HG02642 (cell line): Measurements from ENCODE around the gene MC1R.
"Not testable (repeated sequence)": the region's sequence is repeated elsewhere in the genome, so short reads cannot be mapped to it uniquely, and the experiment has no call there.

Source experiments
- ATAC-seq: cut with Tn5 transposase; IDR thresholded peaks from one replicate; pipeline ENCODE4 v1.9.1; 2021; ENCODE audit warnings: mild to moderate bottlenecking; ENCODE audit not compliant: unreplicated experiment, poor library complexity

MC1R gene

GRCh38 chr16:89956505-89957215 lies 38.0 kb downstream of the MC1R start:
- no peak for ATAC-seq

DNA sequence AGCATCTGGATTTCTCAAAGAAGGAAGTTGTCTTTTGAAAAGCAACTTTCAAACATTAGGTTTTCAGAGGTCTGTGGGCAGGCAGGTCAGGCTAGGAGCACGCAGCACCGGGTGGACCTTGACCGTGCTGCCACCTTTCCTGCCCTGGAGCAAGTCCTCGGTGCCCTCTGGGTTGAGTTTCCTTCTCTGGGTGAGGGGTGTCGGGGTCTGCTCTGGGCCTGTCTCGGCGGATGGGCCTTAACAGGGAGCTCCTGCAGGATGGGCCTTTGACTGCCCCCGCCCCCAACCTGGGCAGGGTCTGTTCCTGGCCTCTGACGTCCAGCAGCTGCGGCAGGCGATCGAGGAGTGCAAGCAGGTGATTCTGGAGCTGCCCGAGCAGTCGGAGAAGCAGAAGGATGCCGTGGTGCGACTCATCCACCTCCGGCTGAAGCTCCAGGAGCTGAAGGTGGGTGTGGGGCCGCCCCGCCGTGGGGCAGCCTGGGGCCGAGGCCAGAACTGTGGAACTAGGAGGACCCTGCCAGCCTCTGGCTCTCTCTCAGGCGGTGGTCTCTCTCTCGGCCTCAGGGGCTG lies 38.6 kb downstream of the MC1R start:
- ATAC-seq = no peak

DNA sequence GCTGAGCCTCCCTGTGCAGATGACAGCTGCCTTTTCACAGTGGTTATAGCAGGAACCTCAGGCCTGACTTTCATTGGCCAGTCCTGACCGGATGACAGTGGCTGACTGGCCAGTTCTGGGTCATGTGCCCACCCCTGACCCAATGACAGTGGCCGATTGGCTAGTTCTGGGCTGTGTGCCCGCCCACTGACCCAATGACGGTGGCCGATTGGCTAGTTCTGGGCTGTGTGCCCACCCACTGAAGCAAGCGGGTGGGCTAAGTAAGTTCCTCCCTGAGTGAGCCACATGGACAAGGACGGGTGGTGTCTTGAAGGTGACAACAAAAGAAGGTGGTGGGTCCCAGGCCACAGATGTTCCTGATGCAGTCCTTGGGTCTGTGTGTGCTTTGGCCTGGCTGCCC lies 39.4 kb downstream of the MC1R start:
- no peak for ATAC-seq

GRCh38 chr16:89958596-89958995 lies 39.9 kb downstream of the MC1R start:
- ATAC-seq = no peak

- no peak for ATAC-seq
These were observed 42.3 kb downstream of the MC1R start for GRCh38 chr16:89960966-89961365.

DNA sequence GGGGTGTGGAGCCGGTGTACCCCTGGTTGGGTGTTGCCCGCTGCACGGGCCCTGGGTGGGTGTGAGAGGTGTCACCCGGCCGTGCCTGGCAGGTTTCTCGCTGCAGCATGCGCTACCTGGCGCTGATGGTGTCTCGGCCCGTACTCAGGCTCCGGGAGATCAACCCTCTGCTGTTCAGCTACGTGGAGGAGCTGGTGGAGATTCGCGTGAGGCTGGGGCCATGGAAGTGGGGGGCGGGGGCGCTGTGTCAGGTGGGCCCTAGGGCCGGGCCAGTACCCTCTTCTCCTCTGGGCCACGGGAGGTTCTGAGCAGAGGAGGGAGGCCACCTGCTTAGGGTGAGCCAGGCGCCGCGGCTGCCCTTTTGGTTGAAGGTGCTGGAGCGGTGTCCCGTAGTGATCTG lies 43.3 kb downstream of the MC1R start:
- ATAC-seq = no peak

GRCh38 chr16:89962754-89963498 lies 44.3 kb downstream of the MC1R start:
- ATAC-seq = no peak

DNA sequence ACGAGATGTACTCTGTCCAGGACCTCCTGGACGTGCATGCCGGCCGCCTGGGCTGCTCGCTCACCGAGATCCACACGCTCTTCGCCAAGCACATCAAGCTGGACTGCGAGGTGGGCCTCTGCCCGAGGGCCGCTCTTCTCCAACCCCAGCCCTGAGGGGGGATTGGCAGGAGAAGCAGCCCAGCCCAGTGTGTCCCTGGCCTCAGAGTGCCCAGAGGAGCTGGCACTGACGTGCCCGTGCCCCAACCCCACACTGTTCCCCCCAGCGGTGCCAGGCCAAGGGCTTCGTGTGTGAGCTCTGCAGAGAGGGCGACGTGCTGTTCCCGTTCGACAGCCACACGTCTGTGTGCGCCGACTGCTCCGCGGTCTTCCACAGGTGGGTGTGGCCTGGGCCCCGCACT lies 45.5 kb downstream of the MC1R start:
- no peak for ATAC-seq

DNA sequence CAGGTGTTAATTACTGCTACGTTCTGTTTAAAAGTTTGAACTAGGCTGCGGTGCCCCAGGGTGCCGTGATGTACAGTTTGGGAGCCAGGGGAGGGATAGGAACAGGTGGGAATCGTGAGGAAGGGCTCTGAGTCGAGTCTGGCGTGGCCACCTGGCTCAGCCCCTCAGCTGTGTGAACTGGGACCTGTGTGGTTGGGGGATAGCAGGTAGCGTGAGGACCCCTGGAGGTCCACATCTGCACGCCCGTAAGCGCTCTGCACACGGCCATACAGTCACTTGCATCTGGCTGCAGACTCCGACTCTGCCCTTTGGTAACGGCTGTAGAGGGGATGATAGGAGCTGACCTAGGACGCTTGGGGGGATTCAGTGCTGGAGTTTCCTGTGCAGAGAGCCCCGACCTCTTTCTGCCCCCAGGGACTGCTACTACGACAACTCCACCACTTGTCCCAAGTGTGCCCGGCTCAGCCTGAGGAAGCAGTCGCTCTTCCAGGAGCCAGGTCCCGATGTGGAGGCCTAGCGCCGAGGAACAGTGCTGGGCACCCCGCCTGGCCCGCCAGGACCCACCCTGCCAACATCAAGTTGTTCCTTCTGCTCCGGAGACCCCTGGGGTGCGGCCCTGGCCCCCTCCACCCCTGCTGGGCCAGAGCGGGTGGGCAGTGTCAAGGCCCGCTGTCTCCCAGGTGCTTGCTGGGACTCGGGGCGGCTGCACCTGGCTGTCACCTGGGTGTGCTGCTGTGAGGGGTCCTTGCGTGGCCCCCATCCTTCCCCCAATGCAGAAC lies 47.0 kb downstream of the MC1R start:
- ATAC-seq = no peak

- no peak for ATAC-seq
These were observed 48.1 kb downstream of the MC1R start for GRCh38 chr16:89966756-89967155.

GRCh38 chr16:89967436-89967835 lies 48.8 kb downstream of the MC1R start:
- ATAC-seq = not testable (repeated sequence)

- not testable (repeated sequence) for ATAC-seq
These were observed 49.4 kb downstream of the MC1R start for GRCh38 chr16:89968074-89968473.

DNA sequence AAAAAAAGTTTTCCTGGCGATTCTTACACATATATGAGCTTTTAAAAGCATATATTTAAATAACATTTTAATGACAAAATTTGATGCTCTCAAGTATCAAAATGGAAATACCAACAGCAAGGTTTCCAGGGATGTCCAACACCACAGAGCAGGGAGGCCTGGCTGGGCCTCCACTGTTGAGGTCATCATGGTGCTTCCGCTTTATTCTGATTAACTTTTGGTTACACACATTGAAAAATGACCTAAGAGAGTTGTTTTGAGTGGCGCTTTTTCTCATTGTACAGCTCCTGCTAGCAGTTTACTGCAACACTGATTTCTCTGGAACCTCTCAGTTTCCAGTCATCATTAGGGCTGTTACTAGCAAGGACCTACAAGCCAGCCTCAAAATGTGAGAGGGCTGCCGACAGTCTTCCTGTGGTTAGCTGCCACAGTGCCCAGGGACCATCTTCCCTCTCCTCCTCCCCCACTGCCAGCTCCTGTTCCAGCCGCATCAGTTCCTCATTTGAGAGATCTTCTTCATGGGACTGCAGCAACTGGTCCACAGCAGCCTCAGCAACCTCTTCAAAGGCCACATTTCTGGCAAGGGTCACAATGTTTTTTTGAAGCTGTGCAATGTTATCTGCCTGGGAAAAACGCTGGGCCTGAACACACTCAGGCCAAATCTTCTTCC lies 51.2 kb downstream of the MC1R start:
- ATAC-seq = no peak
